GM23338 (cell line): Measurements from ENCODE around the gene MAGI1. TPM values are rescaled to one million over a fixed set of nuclear protein-coding genes. Genes with fewer than 3 reads are reported as not detected.

Source experiments
- ATAC-seq: fragments of 200-7000 bp; cut with Tn5 transposase; 3 replicates; pipeline ENCODE4 v1.9.1; 2020
- DNase-seq: peaks from one replicate; pipeline ENCODE4 v3.0.0-alpha.2; 2015; ENCODE audit warnings: low spot score
- H2AFZ ChIP-seq: fragments of 200-600 bp; sonication (generic); 2 replicates; pipeline ENCODE4 v1.8.0; 2016; ENCODE audit warnings: antibody characterized with exemption, mild to moderate bottlenecking, moderate library complexity
- H3F3A ChIP-seq: fragments of 200-600 bp; sonication (generic); replicated peaks from 2 replicates; pipeline ENCODE4 v1.8.0; 2017; ENCODE audit warnings: antibody characterized with exemption, mixed run types, low read depth
- H3K27ac ChIP-seq: fragments of 200-600 bp; sonication (generic); 2 replicates; pipeline ENCODE4 v1.6.1; 2016; ENCODE audit warnings: low read depth
- H3K27me3 ChIP-seq: fragments of 200-600 bp; sonication (generic); 2 replicates; pipeline ENCODE4 v1.8.0; 2016; ENCODE audit warnings: mild to moderate bottlenecking, mixed run types, moderate library complexity; ENCODE audit not compliant: insufficient read depth
- H3K36me3 ChIP-seq: fragments of 200-600 bp; sonication (generic); 2 replicates; pipeline ENCODE4 v1.8.0; 2016; ENCODE audit warnings: mild to moderate bottlenecking; ENCODE audit not compliant: insufficient read depth
- H3K4me1 ChIP-seq: fragments of 200-600 bp; sonication (generic); 2 replicates; pipeline ENCODE4 v1.8.0; 2016; ENCODE audit warnings: mild to moderate bottlenecking, moderate library complexity; ENCODE audit not compliant: insufficient read depth
- H3K4me2 ChIP-seq: fragments of 200-600 bp; sonication (generic); 2 replicates; pipeline ENCODE4 v1.7.1; 2017; ENCODE audit warnings: mixed run types
- H3K4me3 ChIP-seq: fragments of 200-600 bp; sonication (generic); 2 replicates; pipeline ENCODE4 v1.6.1; 2016; ENCODE audit warnings: mixed run types
- H3K79me2 ChIP-seq: fragments of 200-600 bp; sonication (generic); replicated peaks from 2 replicates; pipeline ENCODE4 v1.8.0; 2017; ENCODE audit warnings: mild to moderate bottlenecking; ENCODE audit not compliant: insufficient read depth
- H3K9me2 ChIP-seq: fragments of 200-600 bp; sonication (generic); 2 replicates; pipeline ENCODE4 v1.8.0; 2017; ENCODE audit not compliant: insufficient read depth
- H4K20me1 ChIP-seq: fragments of 200-600 bp; sonication (generic); replicated peaks from 2 replicates; pipeline ENCODE4 v1.8.0; 2017; ENCODE audit warnings: mild to moderate bottlenecking; ENCODE audit not compliant: insufficient read depth
- H3K27ac Mint-ChIP-seq: 2 replicates; pipeline ENCODE4 v1.8.0; 2020; ENCODE audit warnings: inconsistent platforms, mild to moderate bottlenecking, moderate library complexity, mixed read lengths
- H3K27me3 Mint-ChIP-seq: 3 replicates; pipeline ENCODE4 v1.8.0; 2022; ENCODE audit warnings: low read depth, mild to moderate bottlenecking, moderate library complexity, mixed read lengths, inconsistent platforms; ENCODE audit not compliant: insufficient read depth, poor library complexity
- H3K36me3 Mint-ChIP-seq: 3 replicates; pipeline ENCODE4 v1.8.0; 2021; ENCODE audit warnings: low read depth, mild to moderate bottlenecking, inconsistent platforms, moderate library complexity, mixed read lengths
- H3K4me1 Mint-ChIP-seq: 3 replicates; pipeline ENCODE4 v1.8.0; 2020; ENCODE audit warnings: mild to moderate bottlenecking, inconsistent platforms, mixed read lengths
- H3K4me3 Mint-ChIP-seq: 3 replicates; pipeline ENCODE4 v1.8.0; 2021; ENCODE audit warnings: moderate library complexity, mild to moderate bottlenecking, inconsistent platforms, mixed read lengths
- H3K9me3 Mint-ChIP-seq: 3 replicates; pipeline ENCODE4 v1.8.0; 2020; ENCODE audit warnings: moderate library complexity, mild to moderate bottlenecking, inconsistent platforms, mixed read lengths
- CREB1 ChIP-seq: fragments of 250-450 bp; sonication (Bioruptor Pico); IDR thresholded peaks from 2 replicates; pipeline ENCODE4 v1.5.0; 2020; ENCODE audit warnings: low read depth, mild to moderate bottlenecking, moderate library complexity
- CTCF ChIP-seq, 2 experiments: fragments of 200-600 bp in 1 of 2; sonication (generic) in 1 of 2; conservative IDR thresholded peaks; 2 replicates each; pipeline versions ENCODE4 v1.5.1 to v1.6.1; 2016 to 2017; ENCODE audit warnings: antibody characterized with exemption in 2 of 2, low read depth in 2 of 2, mild to moderate bottlenecking in 2 of 2, moderate library complexity in 1 of 2
- EZH2 ChIP-seq: fragments of 200-600 bp; sonication (generic); IDR thresholded peaks from one replicate; pipeline ENCODE4 v1.8.0; 2017; ENCODE audit warnings: antibody characterized with exemption, mild to moderate bottlenecking, low read depth; ENCODE audit not compliant: unreplicated experiment
- EZH2phosphoT487 ChIP-seq: fragments of 200-600 bp; sonication (generic); IDR thresholded peaks from one replicate; pipeline ENCODE4 v1.8.1; 2018; ENCODE audit warnings: antibody characterized with exemption; ENCODE audit not compliant: unreplicated experiment
- JUNB ChIP-seq: IDR thresholded peaks from one replicate; pipeline ENCODE4 v1.6.1; 2016; ENCODE audit warnings: antibody characterized with exemption; ENCODE audit not compliant: unreplicated experiment
- NANOG ChIP-seq: IDR thresholded peaks from 2 replicates; pipeline ENCODE4 v1.6.1; 2016; ENCODE audit warnings: antibody characterized with exemption, borderline replicate concordance
- STAT1 ChIP-seq: IDR thresholded peaks from one replicate; pipeline ENCODE4 v1.6.1; 2016; ENCODE audit warnings: antibody characterized with exemption; ENCODE audit not compliant: unreplicated experiment
- ZNF331 ChIP-seq: fragments of 250-450 bp; sonication (Bioruptor Pico); IDR thresholded peaks from 2 replicates; pipeline ENCODE4 v1.5.0; 2020; ENCODE audit warnings: low read depth, mild to moderate bottlenecking, moderate library complexity
- polyA plus RNA-seq: library from polyadenylated mRNA; unstranded; fragments of >200 nt; fragmentation: Nextera tagmentation; extraction: Ambion mirVana; gene quantifications from 2 replicates; pipeline ENCODE4 v1.2.1, GENCODE V29; 2016
- total RNA-seq: library from RNA; depleted of rRNA; stranded (reverse); fragments of >200 nt; shearing (Covaris generic); gene quantifications from 2 replicates; pipeline ENCODE4 v1.2.3, GENCODE V29; 2014
- TF ChIP-seq, protein P1 (sequence below): fragments of 250-450 bp; sonication (Bioruptor Pico); IDR thresholded peaks from 2 replicates; pipeline ENCODE4 v1.5.0; 2020; ENCODE audit warnings: mild to moderate bottlenecking, moderate library complexity
- TF ChIP-seq, protein P2 (sequence below): IDR thresholded peaks from one replicate; pipeline ENCODE4 v1.6.1; 2018; ENCODE audit warnings: antibody characterized with exemption; ENCODE audit not compliant: unreplicated experiment

Gene MAGI1
- total and polyA plus RNA-seq, 2 experiments from 2014 or later: 27.4 to 71.2 TPM

- TF ChIP-seq, protein P1, sequence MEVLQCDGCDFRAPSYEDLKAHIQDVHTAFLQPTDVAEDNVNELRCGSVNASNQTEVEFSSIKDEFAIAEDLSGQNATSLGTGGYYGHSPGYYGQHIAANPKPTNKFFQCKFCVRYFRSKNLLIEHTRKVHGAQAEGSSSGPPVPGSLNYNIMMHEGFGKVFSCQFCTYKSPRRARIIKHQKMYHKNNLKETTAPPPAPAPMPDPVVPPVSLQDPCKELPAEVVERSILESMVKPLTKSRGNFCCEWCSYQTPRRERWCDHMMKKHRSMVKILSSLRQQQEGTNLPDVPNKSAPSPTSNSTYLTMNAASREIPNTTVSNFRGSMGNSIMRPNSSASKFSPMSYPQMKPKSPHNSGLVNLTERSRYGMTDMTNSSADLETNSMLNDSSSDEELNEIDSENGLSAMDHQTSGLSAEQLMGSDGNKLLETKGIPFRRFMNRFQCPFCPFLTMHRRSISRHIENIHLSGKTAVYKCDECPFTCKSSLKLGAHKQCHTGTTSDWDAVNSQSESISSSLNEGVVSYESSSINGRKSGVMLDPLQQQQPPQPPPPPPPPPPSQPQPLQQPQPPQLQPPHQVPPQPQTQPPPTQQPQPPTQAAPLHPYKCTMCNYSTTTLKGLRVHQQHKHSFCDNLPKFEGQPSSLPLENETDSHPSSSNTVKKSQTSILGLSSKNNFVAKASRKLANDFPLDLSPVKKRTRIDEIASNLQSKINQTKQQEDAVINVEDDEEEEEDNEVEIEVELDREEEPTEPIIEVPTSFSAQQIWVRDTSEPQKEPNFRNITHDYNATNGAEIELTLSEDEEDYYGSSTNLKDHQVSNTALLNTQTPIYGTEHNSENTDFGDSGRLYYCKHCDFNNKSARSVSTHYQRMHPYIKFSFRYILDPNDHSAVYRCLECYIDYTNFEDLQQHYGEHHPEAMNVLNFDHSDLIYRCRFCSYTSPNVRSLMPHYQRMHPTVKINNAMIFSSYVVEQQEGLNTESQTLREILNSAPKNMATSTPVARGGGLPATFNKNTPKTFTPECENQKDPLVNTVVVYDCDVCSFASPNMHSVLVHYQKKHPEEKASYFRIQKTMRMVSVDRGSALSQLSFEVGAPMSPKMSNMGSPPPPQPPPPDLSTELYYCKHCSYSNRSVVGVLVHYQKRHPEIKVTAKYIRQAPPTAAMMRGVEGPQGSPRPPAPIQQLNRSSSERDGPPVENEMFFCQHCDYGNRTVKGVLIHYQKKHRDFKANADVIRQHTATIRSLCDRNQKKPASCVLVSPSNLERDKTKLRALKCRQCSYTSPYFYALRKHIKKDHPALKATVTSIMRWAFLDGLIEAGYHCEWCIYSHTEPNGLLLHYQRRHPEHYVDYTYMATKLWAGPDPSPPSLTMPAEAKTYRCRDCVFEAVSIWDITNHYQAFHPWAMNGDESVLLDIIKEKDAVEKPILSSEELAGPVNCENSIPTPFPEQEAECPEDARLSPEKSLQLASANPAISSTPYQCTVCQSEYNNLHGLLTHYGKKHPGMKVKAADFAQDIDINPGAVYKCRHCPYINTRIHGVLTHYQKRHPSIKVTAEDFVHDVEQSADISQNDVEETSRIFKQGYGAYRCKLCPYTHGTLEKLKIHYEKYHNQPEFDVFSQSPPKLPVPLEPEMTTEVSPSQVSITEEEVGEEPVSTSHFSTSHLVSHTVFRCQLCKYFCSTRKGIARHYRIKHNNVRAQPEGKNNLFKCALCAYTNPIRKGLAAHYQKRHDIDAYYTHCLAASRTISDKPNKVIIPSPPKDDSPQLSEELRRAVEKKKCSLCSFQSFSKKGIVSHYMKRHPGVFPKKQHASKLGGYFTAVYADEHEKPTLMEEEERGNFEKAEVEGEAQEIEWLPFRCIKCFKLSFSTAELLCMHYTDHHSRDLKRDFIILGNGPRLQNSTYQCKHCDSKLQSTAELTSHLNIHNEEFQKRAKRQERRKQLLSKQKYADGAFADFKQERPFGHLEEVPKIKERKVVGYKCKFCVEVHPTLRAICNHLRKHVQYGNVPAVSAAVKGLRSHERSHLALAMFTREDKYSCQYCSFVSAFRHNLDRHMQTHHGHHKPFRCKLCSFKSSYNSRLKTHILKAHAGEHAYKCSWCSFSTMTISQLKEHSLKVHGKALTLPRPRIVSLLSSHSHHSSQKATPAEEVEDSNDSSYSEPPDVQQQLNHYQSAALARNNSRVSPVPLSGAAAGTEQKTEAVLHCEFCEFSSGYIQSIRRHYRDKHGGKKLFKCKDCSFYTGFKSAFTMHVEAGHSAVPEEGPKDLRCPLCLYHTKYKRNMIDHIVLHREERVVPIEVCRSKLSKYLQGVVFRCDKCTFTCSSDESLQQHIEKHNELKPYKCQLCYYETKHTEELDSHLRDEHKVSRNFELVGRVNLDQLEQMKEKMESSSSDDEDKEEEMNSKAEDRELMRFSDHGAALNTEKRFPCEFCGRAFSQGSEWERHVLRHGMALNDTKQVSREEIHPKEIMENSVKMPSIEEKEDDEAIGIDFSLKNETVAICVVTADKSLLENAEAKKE: no peak
- TF ChIP-seq CTCF (conservative IDR thresholded peaks at IDR 0.05; ENCODE audit: low read depth in 2 of 2) (no peak), EZH2 (no peak), EZH2phosphoT487 (no peak)
Measured at GRCh38 chr3:66029443-66029842, 9.3 kb downstream of the MAGI1 start (continued).

- Histone ChIP-seq H4K20me1 (peaks cover 8% of the 10 kb centered on the region; the same call in 1 of the 2 replicates), H2AFZ (no peak overlapping the region), H3K79me2 (peaks cover 98% of the 10 kb centered on the region), H3K36me3 (no peaks in the 10 kb centered on the region), H3K4me3 (no peak overlapping the region), H3F3A (no peaks in the 10 kb centered on the region), H3K27me3 (no peaks in the 10 kb centered on the region), H3K9me2 (peaks cover 9% of the 10 kb centered on the region; the same call in 1 of the 2 replicates), H3K27ac (no peak overlapping the region), H3K4me2 (no peak overlapping the region), H3K4me1 (peaks cover 20% of the 10 kb centered on the region)
- H3K27ac Mint-ChIP-seq: no peak overlapping the region
- H3K36me3 Mint-ChIP-seq: no peaks in the 10 kb centered on the region
- H3K9me3 Mint-ChIP-seq: no peaks in the 10 kb centered on the region; the same call in 2 of the 3 replicates
- peaks cover 5% of the 10 kb centered on the region for H3K27me3 Mint-ChIP-seq
- no peak for DNase-seq
- no peak overlapping the region for H3K4me3 Mint-ChIP-seq
- no peak for ATAC-seq
- peaks cover 18% of the 10 kb centered on the region for H3K4me1 Mint-ChIP-seq
- TF ChIP-seq, protein P2, sequence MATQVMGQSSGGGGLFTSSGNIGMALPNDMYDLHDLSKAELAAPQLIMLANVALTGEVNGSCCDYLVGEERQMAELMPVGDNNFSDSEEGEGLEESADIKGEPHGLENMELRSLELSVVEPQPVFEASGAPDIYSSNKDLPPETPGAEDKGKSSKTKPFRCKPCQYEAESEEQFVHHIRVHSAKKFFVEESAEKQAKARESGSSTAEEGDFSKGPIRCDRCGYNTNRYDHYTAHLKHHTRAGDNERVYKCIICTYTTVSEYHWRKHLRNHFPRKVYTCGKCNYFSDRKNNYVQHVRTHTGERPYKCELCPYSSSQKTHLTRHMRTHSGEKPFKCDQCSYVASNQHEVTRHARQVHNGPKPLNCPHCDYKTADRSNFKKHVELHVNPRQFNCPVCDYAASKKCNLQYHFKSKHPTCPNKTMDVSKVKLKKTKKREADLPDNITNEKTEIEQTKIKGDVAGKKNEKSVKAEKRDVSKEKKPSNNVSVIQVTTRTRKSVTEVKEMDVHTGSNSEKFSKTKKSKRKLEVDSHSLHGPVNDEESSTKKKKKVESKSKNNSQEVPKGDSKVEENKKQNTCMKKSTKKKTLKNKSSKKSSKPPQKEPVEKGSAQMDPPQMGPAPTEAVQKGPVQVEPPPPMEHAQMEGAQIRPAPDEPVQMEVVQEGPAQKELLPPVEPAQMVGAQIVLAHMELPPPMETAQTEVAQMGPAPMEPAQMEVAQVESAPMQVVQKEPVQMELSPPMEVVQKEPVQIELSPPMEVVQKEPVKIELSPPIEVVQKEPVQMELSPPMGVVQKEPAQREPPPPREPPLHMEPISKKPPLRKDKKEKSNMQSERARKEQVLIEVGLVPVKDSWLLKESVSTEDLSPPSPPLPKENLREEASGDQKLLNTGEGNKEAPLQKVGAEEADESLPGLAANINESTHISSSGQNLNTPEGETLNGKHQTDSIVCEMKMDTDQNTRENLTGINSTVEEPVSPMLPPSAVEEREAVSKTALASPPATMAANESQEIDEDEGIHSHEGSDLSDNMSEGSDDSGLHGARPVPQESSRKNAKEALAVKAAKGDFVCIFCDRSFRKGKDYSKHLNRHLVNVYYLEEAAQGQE: no peak
- TF ChIP-seq EZH2phosphoT487: no peak
- no peak for TF ChIP-seq ZNF331 (CRISPR knock-in tag)
- no peak for TF ChIP-seq NANOG
- TF ChIP-seq STAT1: no peak
- no peak for TF ChIP-seq CTCF (conservative IDR thresholded peaks at IDR 0.05; ENCODE audit: low read depth in 2 of 2)
- no peak for TF ChIP-seq JUNB
- TF ChIP-seq CREB1: no peak
Measured at GRCh38 chr3:66029014-66029413, 9.7 kb downstream of the MAGI1 start.
